Dermis blood vessel endothelial cell (primary cell): ENCODE data around the gene NUMBL. TPM values are rescaled to one million over a fixed set of nuclear protein-coding genes. Genes with fewer than 3 reads are reported as not detected.
"Not testable (repeated sequence)": the region's sequence is repeated elsewhere in the genome, so short reads cannot be mapped to it uniquely, and the experiment has no call there.

Source experiments
- DNase-seq: peaks from one replicate; pipeline ENCODE4 v3.0.0; 2010
- total RNA-seq: library from RNA; depleted of rRNA; stranded (reverse); fragments of >200 nt; gene quantifications from 2 replicates; pipeline ENCODE4 v1.2.3, GENCODE V29; 2014

The NUMBL gene
- total RNA-seq, 1 donor from 2014 or later = 27.2 TPM

- DNase-seq = no peak
These were observed 28.8 kb downstream of the NUMBL start for GRCh38 chr19:40661616-40662015.

- no peak for DNase-seq
These were observed 30.9 kb downstream of the NUMBL start for GRCh38 chr19:40659566-40659965.

GRCh38 chr19:40659116-40659515 lies 31.3 kb downstream of the NUMBL start:
- no peak for DNase-seq

DNA sequence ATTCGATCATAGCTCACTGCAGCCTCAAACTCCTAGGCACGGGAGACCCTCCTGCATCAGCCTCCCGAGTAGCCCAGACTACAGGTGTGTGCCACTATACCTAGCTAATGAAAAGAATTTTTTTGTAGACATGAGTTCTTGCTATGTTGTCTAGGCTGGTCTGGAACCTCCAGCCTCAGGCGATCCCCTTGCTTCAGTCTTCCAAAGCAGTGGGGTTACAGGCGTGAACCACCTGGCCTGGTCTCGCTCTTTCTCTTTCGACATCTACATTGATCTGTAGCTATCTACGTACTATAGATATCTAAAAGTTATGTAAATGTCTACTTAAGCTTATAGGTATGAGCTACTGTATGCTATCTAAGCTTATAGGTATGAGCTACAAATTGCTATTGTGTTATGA lies 32.4 kb downstream of the NUMBL start:
- no peak for DNase-seq

- DNase-seq = not testable (repeated sequence)
These were observed 34.8 kb downstream of the NUMBL start for GRCh38 chr19:40655684-40656083.

DNA sequence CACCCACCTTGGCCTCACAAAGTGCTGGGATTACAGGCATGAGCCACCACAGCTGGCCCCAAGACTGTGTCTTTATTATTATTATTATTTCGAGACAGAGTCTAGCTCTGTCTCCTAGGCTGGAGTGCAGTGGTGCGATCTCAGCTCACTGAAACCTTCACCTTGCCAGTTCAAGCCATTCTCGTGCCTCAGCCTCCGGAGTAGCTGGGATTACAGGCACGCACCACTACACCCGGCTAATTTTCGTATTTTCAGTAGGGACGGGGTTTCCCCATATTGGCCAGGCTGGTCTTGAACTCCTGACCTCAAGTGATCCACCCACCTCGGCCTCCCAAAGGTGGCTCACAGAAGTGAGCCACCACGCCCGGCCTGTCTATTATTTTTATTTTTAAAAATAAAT lies 38.1 kb downstream of the NUMBL start:
- DNase-seq = not testable (repeated sequence)

DNA sequence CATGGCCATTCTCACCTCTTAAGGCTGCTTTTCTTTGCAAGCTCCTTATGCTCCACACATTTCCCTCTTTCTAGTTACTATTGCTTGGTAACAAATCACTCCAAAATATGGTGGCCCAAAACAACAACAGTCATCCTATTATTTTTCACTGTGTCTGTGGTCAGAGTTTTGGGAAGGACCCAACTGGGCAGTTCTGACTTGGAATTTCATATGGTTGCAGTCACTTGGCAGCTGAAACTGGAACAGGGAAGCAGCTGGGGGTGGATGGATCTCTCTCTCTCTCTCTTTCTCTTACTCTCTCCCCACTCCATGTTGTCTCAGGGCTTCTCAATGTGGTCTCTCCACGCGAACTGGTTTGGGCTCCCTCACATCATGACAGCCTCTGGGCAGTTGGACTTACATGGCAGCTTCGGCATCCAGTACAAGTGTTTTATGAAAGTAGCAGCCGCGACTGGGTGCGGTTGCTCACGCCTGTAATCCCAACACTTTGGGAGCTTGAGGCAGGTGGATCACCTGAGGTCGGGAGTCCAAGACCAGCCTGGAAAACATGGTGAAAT lies 39.6 kb downstream of the NUMBL start:
- DNase-seq = no peak

GRCh38 chr19:40649903-40650675 lies 40.4 kb downstream of the NUMBL start:
- DNase-seq = not testable (repeated sequence)

- DNase-seq = no peak
These were observed 43.7 kb downstream of the NUMBL start for GRCh38 chr19:40646743-40647254.

DNA sequence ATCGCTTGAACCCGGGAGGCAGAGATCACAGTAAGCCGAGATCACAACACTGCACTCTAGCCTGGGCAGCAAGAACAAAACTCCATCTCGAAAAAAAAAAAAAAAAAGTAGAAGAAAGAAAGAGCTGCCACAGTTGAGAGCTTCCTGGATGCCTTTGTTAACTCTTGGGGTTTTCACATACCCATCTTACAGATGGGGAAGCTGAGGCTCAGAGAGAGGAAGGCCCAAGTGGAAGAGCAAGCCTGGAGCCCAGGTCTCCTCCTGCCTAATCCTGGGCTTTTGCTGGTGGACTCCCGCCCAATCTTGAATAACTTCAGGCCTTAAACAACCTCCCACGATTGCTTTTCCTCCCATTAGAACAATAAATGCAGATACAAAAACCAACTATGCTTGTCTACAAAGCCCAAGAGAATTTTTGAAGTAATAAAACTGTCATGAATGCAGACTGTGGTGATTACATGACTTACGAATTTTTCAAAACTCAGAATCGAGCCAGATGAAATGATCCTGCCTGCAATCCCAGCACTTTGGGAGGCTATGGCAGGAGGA lies 47.6 kb downstream of the NUMBL start:
- DNase-seq = no peak

GRCh38 chr19:40642051-40642706 lies 48.3 kb downstream of the NUMBL start:
- no peak for DNase-seq

DNA sequence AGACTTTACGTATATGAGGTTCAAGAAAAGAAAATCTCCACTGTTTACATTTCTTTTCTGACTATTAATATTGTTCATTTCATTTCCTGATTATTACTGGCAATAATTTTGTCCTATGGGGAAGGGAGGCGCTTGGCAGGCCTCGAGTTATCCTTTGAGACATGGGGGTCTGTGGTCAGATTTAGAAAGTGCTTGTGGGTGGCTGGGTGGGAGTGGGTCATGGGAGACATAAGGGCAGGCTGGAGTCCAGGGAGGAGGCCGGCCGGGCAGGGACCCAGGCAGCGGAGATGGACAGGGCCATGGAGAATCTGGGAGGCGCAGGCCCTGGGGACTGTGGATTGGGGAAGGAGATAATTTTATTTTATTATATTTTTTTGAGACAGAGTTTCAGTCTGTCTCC lies 49.2 kb downstream of the NUMBL start:
- DNase-seq = no peak

DNA sequence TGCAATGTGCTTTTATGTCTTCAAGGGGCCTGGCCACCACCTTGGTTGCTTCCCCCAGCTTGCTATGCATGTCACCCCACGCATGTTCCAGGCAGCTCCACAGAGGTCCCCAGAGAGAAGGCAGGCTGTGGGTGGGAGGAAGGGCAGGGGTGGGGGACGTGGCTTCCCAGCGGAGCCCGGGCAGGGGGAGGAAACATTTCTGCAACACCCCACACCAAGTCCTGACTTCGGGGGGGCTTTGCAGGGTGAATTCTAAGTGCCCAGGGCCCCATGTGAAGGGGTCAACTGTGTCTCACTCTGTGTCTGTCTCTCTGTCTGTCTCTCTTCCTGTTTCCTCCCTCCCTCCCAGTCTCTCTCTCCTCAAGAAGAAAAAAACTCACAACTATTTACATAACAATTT lies 49.7 kb downstream of the NUMBL start:
- no peak for DNase-seq

DNA sequence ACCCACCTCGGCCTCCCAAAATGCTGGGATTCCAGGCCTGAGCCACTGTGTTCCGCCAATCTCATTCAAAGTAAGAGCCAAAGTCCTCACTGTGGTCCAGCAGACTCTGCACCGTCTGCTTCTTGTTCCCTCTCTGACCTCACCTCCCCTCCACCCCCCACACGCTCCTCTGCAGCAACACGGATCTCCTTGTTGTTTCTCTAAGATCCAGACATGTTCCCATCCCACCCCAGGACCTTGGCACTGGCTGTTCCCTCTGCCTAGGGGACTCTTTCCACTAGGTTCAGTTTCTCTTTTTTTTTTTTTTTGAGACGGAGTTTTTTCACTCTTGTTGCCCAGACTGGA lies 50.8 kb downstream of the NUMBL start:
- no peak for DNase-seq

GRCh38 chr19:40638327-40638726 lies 52.1 kb downstream of the NUMBL start:
- no peak for DNase-seq

DNA sequence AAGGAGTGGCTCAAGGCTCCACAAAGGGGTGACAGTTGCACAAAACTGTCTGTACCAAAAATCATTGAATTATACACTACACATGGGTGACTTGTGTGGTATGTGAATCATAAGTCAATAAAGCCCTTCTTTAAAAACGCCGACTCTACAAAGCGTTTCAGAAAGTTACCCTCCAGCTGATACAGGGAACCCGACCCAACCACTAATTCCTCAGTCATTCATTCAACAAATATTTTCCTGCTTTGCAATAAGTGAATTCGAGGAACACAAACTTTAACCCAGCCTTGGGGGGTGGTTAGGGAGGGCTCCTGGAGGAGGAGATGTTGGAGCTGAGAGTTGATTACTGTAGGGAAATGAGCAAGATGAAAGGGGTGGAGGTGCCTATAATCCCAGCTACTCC lies 57.2 kb downstream of the NUMBL start:
- DNase-seq = no peak

DNA sequence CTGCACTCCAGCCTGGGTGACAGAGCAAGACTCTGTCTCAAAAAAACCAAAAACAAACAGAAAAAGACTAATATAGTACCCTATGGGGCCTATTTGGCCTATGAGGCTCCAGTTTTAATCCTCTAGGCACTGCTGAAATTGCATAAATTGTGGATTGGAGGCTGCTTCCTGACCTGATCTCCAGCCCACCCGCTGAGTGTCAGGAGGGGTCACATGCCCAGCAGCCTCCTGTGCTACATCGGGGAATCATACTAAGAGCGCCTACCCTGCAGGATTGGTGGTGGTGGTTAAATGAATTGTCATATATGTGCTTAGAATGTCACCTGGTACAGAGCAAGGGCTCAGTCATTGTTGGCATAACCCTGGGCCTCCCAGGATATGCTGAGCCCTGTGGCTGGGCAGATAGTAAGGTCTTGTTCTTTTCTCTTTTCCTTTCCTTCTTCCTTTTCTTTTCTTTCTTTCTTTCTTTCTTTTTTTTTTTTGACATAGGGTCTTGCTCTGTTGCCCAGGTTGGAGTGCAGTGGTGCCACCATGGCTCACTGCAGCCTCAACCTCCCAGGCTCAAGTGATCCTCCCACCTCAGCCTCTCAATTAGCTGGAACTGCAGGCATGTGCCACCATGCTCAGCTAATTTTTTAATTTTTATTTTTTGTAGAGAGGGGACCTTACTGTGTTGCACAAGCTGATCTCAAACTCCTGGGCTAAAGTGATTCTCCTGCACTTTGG lies 58.0 kb downstream of the NUMBL start:
- DNase-seq = no peak

- DNase-seq = no peak
These were observed 59.8 kb downstream of the NUMBL start for GRCh38 chr19:40630571-40631160.

- DNase-seq = no peak
These were observed 61.1 kb downstream of the NUMBL start for GRCh38 chr19:40629346-40629745.

GRCh38 chr19:40627486-40628279 lies 62.8 kb downstream of the NUMBL start:
- DNase-seq = no peak

DNA sequence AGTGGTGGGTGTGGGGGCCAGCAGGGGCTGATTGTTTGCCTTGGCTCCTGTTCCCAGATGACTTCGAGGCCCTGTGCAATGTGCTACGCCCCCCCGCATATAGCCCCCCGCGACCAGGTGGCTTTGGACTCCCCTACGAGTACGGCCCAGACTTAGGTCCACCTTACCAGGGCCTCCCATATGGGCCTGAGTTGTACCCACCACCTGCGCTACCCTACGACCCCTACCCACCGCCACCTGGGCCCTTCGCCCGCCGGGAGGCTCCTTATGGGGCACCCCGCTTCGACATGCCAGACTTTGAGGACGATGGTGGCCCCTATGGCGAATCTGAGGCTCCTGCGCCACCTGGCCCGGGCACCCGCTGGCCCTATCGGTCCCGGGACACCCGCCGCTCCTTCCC lies 63.5 kb downstream of the NUMBL start:
- no peak for DNase-seq
